Loucy (cell line): Measurements from ENCODE around the gene VWDE.

ENCODE experiments used
- CTCF ChIP-seq: fragments of 200-600 bp; sonication (generic); conservative IDR thresholded peaks from 2 replicates; pipeline ENCODE4 v1.5.1; 2014; ENCODE audit warnings: mild to moderate bottlenecking, antibody characterized with exemption, low read length
- EZH2phosphoT487 ChIP-seq: fragments of 200-600 bp; IDR thresholded peaks from 2 replicates; pipeline ENCODE4 v1.6.1; 2018; ENCODE audit warnings: antibody characterized with exemption, mild to moderate bottlenecking, moderate library complexity, borderline replicate concordance

- TF ChIP-seq CTCF (peak; percentile 81), EZH2phosphoT487 (no peak)
These were observed 30.5 kb upstream of the VWDE start for GRCh38 chr7:12434012-12434642.
